HepG2 (cell line): ENCODE measurements around the gene FITM2.
"Not testable (repeated sequence)": the region's sequence is repeated elsewhere in the genome, so short reads cannot be mapped to it uniquely, and the experiment has no call there.

Source experiments
- CTCF ChIP-seq: sonication (generic); formaldehyde crosslinking; IDR thresholded peaks from 2 replicates; pipeline ENCODE4 v1.5.0; 2020; ENCODE audit warnings: mild to moderate bottlenecking, missing genetic modification reagents, moderate library complexity
- EZH2 ChIP-seq: conservative IDR thresholded peaks from 2 replicates; pipeline ENCODE4 v1.6.1; 2012; ENCODE audit warnings: mild to moderate bottlenecking, low read depth, low read length, moderate library complexity
- TBL1XR1 ChIP-seq: fragments of 150-350 bp; IDR thresholded peaks from 2 replicates; pipeline ENCODE4 v1.6.1; 2014; ENCODE audit warnings: borderline replicate concordance, low read length; ENCODE audit not compliant: partially characterized antibody
- TF ChIP-seq, protein P1 (sequence below): sonication (generic); formaldehyde crosslinking; IDR thresholded peaks from 2 replicates; pipeline ENCODE4 v1.4.0; 2020; ENCODE audit warnings: missing genetic modification reagents
- TF ChIP-seq, protein P2 (sequence below): sonication (generic); formaldehyde crosslinking; IDR thresholded peaks from 2 replicates; pipeline ENCODE4 v1.4.0; 2020; ENCODE audit warnings: missing genetic modification reagents

DNA sequence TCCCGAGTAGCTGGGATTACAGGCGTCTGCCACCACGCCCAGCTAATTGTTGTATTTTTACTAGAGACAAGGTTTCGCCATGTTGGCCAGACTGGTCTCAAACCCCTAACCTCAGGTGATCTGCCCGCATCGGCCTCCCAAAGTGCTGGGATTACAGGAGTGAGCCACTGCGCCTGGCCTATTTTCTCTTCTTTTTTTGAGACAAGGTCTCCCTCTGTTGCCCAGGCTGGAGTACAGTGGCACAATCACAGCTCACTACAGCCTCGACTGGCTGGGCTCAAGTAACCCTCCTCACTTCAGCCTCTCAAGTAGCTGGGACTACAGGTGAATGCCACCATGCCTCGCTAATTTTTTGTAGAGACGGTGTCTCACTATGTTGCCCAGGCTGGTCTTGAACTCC, 34.9 kb upstream of the FITM2 start:
- not testable (repeated sequence) for TF ChIP-seq EZH2, TBL1XR1
- TF ChIP-seq, protein P1, sequence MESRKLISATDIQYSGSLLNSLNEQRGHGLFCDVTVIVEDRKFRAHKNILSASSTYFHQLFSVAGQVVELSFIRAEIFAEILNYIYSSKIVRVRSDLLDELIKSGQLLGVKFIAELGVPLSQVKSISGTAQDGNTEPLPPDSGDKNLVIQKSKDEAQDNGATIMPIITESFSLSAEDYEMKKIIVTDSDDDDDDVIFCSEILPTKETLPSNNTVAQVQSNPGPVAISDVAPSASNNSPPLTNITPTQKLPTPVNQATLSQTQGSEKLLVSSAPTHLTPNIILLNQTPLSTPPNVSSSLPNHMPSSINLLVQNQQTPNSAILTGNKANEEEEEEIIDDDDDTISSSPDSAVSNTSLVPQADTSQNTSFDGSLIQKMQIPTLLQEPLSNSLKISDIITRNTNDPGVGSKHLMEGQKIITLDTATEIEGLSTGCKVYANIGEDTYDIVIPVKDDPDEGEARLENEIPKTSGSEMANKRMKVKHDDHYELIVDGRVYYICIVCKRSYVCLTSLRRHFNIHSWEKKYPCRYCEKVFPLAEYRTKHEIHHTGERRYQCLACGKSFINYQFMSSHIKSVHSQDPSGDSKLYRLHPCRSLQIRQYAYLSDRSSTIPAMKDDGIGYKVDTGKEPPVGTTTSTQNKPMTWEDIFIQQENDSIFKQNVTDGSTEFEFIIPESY, result not testable (repeated sequence)
- TF ChIP-seq, protein P2, sequence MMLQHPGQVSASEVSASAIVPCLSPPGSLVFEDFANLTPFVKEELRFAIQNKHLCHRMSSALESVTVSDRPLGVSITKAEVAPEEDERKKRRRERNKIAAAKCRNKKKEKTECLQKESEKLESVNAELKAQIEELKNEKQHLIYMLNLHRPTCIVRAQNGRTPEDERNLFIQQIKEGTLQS (CRISPR knock-in tag), result not testable (repeated sequence)
- TF ChIP-seq CTCF (CRISPR knock-in tag), result peak; percentile 46
